WTC11 (cell line): ENCODE results near the gene ANGEL2. TPM values are rescaled to one million over a fixed set of nuclear protein-coding genes. Genes with fewer than 3 reads are reported as not detected.

Experiments used
- AFF4 ChIP-seq: sonication (generic); formaldehyde crosslinking; IDR thresholded peaks from 2 replicates; pipeline ENCODE4 v1.8.1; 2023; ENCODE audit warnings: mild to moderate bottlenecking, missing genetic modification reagents, borderline replicate concordance
- AR ChIP-seq: fragments of 250-450 bp; sonication (Bioruptor Pico); IDR thresholded peaks from 2 replicates; pipeline ENCODE4 v1.9.0; 2021; ENCODE audit warnings: mild to moderate bottlenecking
- CREB1 ChIP-seq: sonication (generic); formaldehyde crosslinking; IDR thresholded peaks from 2 replicates; pipeline ENCODE4 v1.8.0; 2023; ENCODE audit warnings: mild to moderate bottlenecking, missing genetic modification reagents
- E2F1 ChIP-seq: sonication (generic); formaldehyde crosslinking; IDR thresholded peaks from 2 replicates; pipeline ENCODE4 v1.8.0; 2022; ENCODE audit warnings: mild to moderate bottlenecking, missing genetic modification reagents
- E2F5 ChIP-seq: sonication (generic); formaldehyde crosslinking; IDR thresholded peaks from 2 replicates; pipeline ENCODE4 v1.8.1; 2022; ENCODE audit warnings: mild to moderate bottlenecking, moderate library complexity, missing genetic modification reagents
- ERG ChIP-seq: fragments of 250-450 bp; sonication (Bioruptor Pico); IDR thresholded peaks from 2 replicates; pipeline ENCODE4 v1.8.0; 2021; ENCODE audit warnings: mild to moderate bottlenecking
- HMGA2 ChIP-seq: fragments of 250-450 bp; sonication (Bioruptor Pico); IDR thresholded peaks from 2 replicates; pipeline ENCODE4 v1.4.0; 2021; ENCODE audit warnings: mild to moderate bottlenecking, moderate library complexity
- HMGXB4 ChIP-seq: sonication (generic); formaldehyde crosslinking; IDR thresholded peaks from 2 replicates; pipeline ENCODE4 v1.8.1; 2023; ENCODE audit warnings: mild to moderate bottlenecking, moderate library complexity, missing genetic modification reagents
- IRF2 ChIP-seq: sonication (generic); formaldehyde crosslinking; IDR thresholded peaks from 2 replicates; pipeline ENCODE4 v1.8.0; 2022; ENCODE audit warnings: low read depth, missing genetic modification reagents, borderline replicate concordance
- JAZF1 ChIP-seq: fragments of 250-450 bp; sonication (Bioruptor Pico); IDR thresholded peaks from 2 replicates; pipeline ENCODE4 v1.9.0; 2021; ENCODE audit warnings: moderate library complexity, mild to moderate bottlenecking, inconsistent platforms
- MLX ChIP-seq: sonication (generic); formaldehyde crosslinking; IDR thresholded peaks from 2 replicates; pipeline ENCODE4 v1.8.1; 2023; ENCODE audit warnings: mild to moderate bottlenecking, missing genetic modification reagents, moderate library complexity
- NFATC4 ChIP-seq: fragments of 250-450 bp; sonication (Bioruptor Pico); IDR thresholded peaks from 2 replicates; pipeline ENCODE4 v1.9.0; 2021; ENCODE audit warnings: mild to moderate bottlenecking
- PRRX2 ChIP-seq: fragments of 250-450 bp; sonication (Bioruptor Pico); IDR thresholded peaks from 2 replicates; pipeline ENCODE4 v1.8.0; 2021; ENCODE audit warnings: mild to moderate bottlenecking
- RELA ChIP-seq: sonication (generic); formaldehyde crosslinking; IDR thresholded peaks from 2 replicates; pipeline ENCODE4 v1.8.1; 2022; ENCODE audit warnings: missing genetic modification reagents, mild to moderate bottlenecking, borderline replicate concordance
- RORB ChIP-seq: fragments of 250-450 bp; sonication (Bioruptor Pico); IDR thresholded peaks from 2 replicates; pipeline ENCODE4 v1.9.0; 2021; ENCODE audit warnings: mild to moderate bottlenecking
- SMAD4 ChIP-seq: sonication (generic); formaldehyde crosslinking; IDR thresholded peaks from 2 replicates; pipeline ENCODE4 v1.8.0; 2022; ENCODE audit warnings: mild to moderate bottlenecking, missing genetic modification reagents
- SOX15 ChIP-seq: fragments of 250-450 bp; sonication (Bioruptor Pico); IDR thresholded peaks from 2 replicates; pipeline ENCODE4 v1.9.0; 2021; ENCODE audit warnings: mild to moderate bottlenecking
- SP1 ChIP-seq: sonication (generic); formaldehyde crosslinking; conservative IDR thresholded peaks from 2 replicates; pipeline ENCODE4 v1.8.1; 2022; ENCODE audit warnings: missing genetic modification reagents
- TCF7 ChIP-seq: sonication (generic); formaldehyde crosslinking; IDR thresholded peaks from 2 replicates; pipeline ENCODE4 v1.8.0; 2022; ENCODE audit warnings: mild to moderate bottlenecking, low read depth, missing genetic modification reagents, moderate library complexity
- TEAD1 ChIP-seq: sonication (generic); formaldehyde crosslinking; IDR thresholded peaks from 2 replicates; pipeline ENCODE4 v1.8.0; 2022; ENCODE audit warnings: mild to moderate bottlenecking, missing genetic modification reagents
- TEAD4 ChIP-seq: sonication (generic); formaldehyde crosslinking; IDR thresholded peaks from 2 replicates; pipeline ENCODE4 v1.8.0; 2022; ENCODE audit warnings: mild to moderate bottlenecking, missing genetic modification reagents
- ZNF281 ChIP-seq: sonication (generic); formaldehyde crosslinking; IDR thresholded peaks from 2 replicates; pipeline ENCODE4 v1.8.0; 2023; ENCODE audit warnings: mild to moderate bottlenecking, missing genetic modification reagents
- ZNF317 ChIP-seq: sonication (generic); formaldehyde crosslinking; IDR thresholded peaks from 2 replicates; pipeline ENCODE4 v1.8.1; 2023; ENCODE audit warnings: low read depth, mild to moderate bottlenecking, moderate library complexity, missing genetic modification reagents, borderline replicate concordance
- total RNA-seq: library from RNA; stranded (reverse); gene quantifications from 3 replicates; pipeline ENCODE4 v1.2.3, GENCODE V29; 2021

Gene ANGEL2
- total RNA-seq, 1 experiment from 2014 or later, result 38.6 TPM

GRCh38 chr1:213051127-213051880 is 35.6 kb upstream of the ANGEL2 start, which contains the start of gene RPS6KC1 (continued):
- TF ChIP-seq ZNF281 (CRISPR knock-in tag), result peak; percentile 90; the same call in 1 of the 2 replicates
- no peak for TF ChIP-seq MLX (CRISPR knock-in tag)
- no peak for TF ChIP-seq SMAD4
- TF ChIP-seq PRRX2 (CRISPR knock-in tag), result no peak
- TF ChIP-seq CREB1 (CRISPR knock-in tag), result no peak
- TF ChIP-seq SOX15 (CRISPR knock-in tag), result no peak
- peak; percentile 74; the same call in 1 of the 2 replicates for TF ChIP-seq E2F5 (CRISPR knock-in tag)
- no peak for TF ChIP-seq NFATC4 (CRISPR knock-in tag)
- TF ChIP-seq HMGA2 (CRISPR knock-in tag), result no peak
- peak; percentile 52; the same call in 1 of the 2 replicates for TF ChIP-seq TEAD1 (CRISPR knock-in tag)
- peak; percentile 79 for TF ChIP-seq HMGXB4 (CRISPR knock-in tag)
- TF ChIP-seq ERG (CRISPR knock-in tag), result no peak
- TF ChIP-seq AR (CRISPR knock-in tag), result no peak
- no peak for TF ChIP-seq IRF2 (CRISPR knock-in tag)
- no peak for TF ChIP-seq JAZF1 (CRISPR knock-in tag)
- no peak for TF ChIP-seq RORB (CRISPR knock-in tag)
- no peak for TF ChIP-seq TEAD4
- TF ChIP-seq AFF4 (CRISPR knock-in tag), result no peak
- TF ChIP-seq RELA (CRISPR knock-in tag), result 0 out of 2 replicates have a peak, but pooled peaks have one; percentile 38
- TF ChIP-seq ZNF317 (CRISPR knock-in tag), result no peak
- no peak for TF ChIP-seq TCF7
- TF ChIP-seq E2F1 (CRISPR knock-in tag), result peak; percentile 72; the same call in 1 of the 2 replicates
- no peak; the same call in 1 of the 2 replicates for TF ChIP-seq SP1 (CRISPR knock-in tag)
